Mammary epithelial cell (primary cell): ENCODE measurements around the gene EYS.

ENCODE experiments used
- CTCF ChIP-seq, 2 donors: IDR thresholded peaks in 1 of 2; conservative IDR thresholded peaks in 1 of 2; 2 replicates each; pipeline ENCODE4 v1.5.1; 2011 to 2012; ENCODE audit warnings: inconsistent platforms in 2 of 2, low read length in 2 of 2, mild to moderate bottlenecking in 2 of 2, control low read depth in 1 of 2, low read depth in 1 of 2; ENCODE audit not compliant: insufficient read depth in 1 of 2; ENCODE audit errors: extremely low read depth in 1 of 2
- EZH2 ChIP-seq: IDR thresholded peaks from 2 replicates; pipeline ENCODE4 v1.6.1; 2012; ENCODE audit warnings: low read length, inconsistent platforms, borderline replicate concordance

- TF ChIP-seq CTCF (conservative IDR thresholded peaks at IDR 0.05 in 1 of 2, IDR thresholded peaks at IDR 0.05 in 1 of 2; ENCODE audit: extremely low read depth in 1 of 2, insufficient read depth in 1 of 2, low read depth in 1 of 2, low read length in 2 of 2) (no peak), EZH2 (no peak)
Measured at GRCh38 chr6:64945450-64945849, 761.6 kb downstream of the EYS start.
